Lower leg skin (tissue), 4 donors: ENCODE results near the gene MAEA. TPM values are rescaled to one million over a fixed set of nuclear protein-coding genes. Genes with fewer than 3 reads are reported as not detected.

Source experiments
- DNase-seq, 2 donors: peaks; one replicate each; pipeline ENCODE4 v3.0.0-alpha.2; 2019; ENCODE audit warnings: low spot score in 2 of 2
- H3K4me3 ChIP-seq: fragments of 200-600 bp; sonication (generic); 2 replicates; pipeline ENCODE4 v1.5.1; 2017; ENCODE audit warnings: mild to moderate bottlenecking, low read depth; ENCODE audit not compliant: poor library complexity, severe bottlenecking
- POLR2A ChIP-seq, 2 donors: fragments of 450-650 bp; IDR thresholded peaks; one replicate each; pipeline ENCODE4 v1.6.1; 2016 to 2017; ENCODE audit warnings: antibody characterized with exemption in 2 of 2, mild to moderate bottlenecking in 1 of 2, moderate library complexity in 1 of 2
- WGBS, 2 donors: methylation state at CpG; one replicate each; pipeline ENCODE4 v1.1.5; 2018; 5-methylcytosine and 5-hydroxymethylcytosine counted together
- intact Hi-C: fragments of 100-400 bp; cut with DNase I; formaldehyde crosslinking; loops from one replicate; pipeline ENCODE4 v1.15.0; 2023; ENCODE audit warnings: low total_unique reads
- total RNA-seq, 4 donors: library from RNA; depleted of rRNA; stranded (reverse); fragments of >200 nt; gene quantifications; one replicate each; pipeline ENCODE4 v1.1.0, GENCODE V29; 2016
- TF ChIP-seq, protein P1 (sequence below), 3 donors: fragments of 450-650 bp; IDR thresholded peaks; one replicate each; pipeline ENCODE4 v1.5.1; 2016; ENCODE audit warnings: antibody characterized with exemption in 3 of 3, mild to moderate bottlenecking in 3 of 3, moderate library complexity in 2 of 3

Gene MAEA
- total RNA-seq, 4 donors from 2014 or later, result 79.6 to 124 (median 89.4) TPM

GRCh38 chr4:1340181-1340747 lies 50.6 kb downstream of the MAEA start:
- H3K4me3 ChIP-seq, result no peak overlapping the region
- TF ChIP-seq, protein P1, sequence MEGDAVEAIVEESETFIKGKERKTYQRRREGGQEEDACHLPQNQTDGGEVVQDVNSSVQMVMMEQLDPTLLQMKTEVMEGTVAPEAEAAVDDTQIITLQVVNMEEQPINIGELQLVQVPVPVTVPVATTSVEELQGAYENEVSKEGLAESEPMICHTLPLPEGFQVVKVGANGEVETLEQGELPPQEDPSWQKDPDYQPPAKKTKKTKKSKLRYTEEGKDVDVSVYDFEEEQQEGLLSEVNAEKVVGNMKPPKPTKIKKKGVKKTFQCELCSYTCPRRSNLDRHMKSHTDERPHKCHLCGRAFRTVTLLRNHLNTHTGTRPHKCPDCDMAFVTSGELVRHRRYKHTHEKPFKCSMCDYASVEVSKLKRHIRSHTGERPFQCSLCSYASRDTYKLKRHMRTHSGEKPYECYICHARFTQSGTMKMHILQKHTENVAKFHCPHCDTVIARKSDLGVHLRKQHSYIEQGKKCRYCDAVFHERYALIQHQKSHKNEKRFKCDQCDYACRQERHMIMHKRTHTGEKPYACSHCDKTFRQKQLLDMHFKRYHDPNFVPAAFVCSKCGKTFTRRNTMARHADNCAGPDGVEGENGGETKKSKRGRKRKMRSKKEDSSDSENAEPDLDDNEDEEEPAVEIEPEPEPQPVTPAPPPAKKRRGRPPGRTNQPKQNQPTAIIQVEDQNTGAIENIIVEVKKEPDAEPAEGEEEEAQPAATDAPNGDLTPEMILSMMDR (IDR thresholded peaks at IDR 0.05), result no peak
- TF ChIP-seq POLR2A (IDR thresholded peaks at IDR 0.05), result no peak
- WGBS, 2 donors, result 91 to 96% methylated on average over 24 to 29 of the region's 29 CpGs
- intact Hi-C loops, result no loop called here
- DNase-seq, result no peak

- DNase-seq, result no peak
- no peak for TF ChIP-seq POLR2A (IDR thresholded peaks at IDR 0.05)
- TF ChIP-seq, protein P1 (IDR thresholded peaks at IDR 0.05), result no peak
- WGBS, 2 donors, result 93 to 97% methylated on average over 20 of the region's 20 CpGs
- H3K4me3 ChIP-seq, result no peak overlapping the region
- intact Hi-C loops, result no loop called here
These were observed 51.2 kb downstream of the MAEA start for GRCh38 chr4:1340861-1341260.

DNA sequence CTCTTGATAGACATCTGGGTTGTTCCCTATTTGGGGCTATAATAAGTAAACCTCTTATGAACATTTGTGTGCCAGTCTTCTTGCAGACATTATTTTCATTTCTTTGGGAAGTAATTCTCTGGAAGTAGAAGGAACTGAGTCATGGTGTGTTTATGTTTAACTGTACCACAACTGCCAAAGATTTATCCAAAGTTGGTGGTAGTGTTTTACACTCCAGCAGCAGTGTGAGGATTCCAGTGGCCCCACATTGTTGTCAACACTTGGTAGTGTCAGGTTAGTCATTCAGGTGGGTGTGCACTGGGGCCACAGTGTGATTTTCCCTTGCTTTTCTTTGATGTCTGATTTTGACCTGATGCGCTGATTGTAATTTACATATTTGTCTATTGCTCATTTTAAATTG lies 52.3 kb downstream of the MAEA start:
- DNase-seq, result no peak
- WGBS, 2 donors, result 96 to 97% methylated on average over 1 of the region's 1 CpG
- no peak overlapping the region for H3K4me3 ChIP-seq
- TF ChIP-seq, protein P1 (IDR thresholded peaks at IDR 0.05), result no peak
- TF ChIP-seq POLR2A (IDR thresholded peaks at IDR 0.05), result no peak
- intact Hi-C loops, result no loop called here

GRCh38 chr4:1344696-1345095 lies 55.0 kb downstream of the MAEA start:
- H3K4me3 ChIP-seq, result no peak overlapping the region
- TF ChIP-seq, protein P1 (IDR thresholded peaks at IDR 0.05), result no peak
- TF ChIP-seq POLR2A (IDR thresholded peaks at IDR 0.05), result no peak
- no peak for DNase-seq
- WGBS, 2 donors, result 74 to 76% methylated on average over 12 of the region's 12 CpGs
- intact Hi-C loops, result loop anchor here (5.0 kb wide), 1 partner anchor 97 kb away; the partner anchor contains the start of gene CTBP1

DNA sequence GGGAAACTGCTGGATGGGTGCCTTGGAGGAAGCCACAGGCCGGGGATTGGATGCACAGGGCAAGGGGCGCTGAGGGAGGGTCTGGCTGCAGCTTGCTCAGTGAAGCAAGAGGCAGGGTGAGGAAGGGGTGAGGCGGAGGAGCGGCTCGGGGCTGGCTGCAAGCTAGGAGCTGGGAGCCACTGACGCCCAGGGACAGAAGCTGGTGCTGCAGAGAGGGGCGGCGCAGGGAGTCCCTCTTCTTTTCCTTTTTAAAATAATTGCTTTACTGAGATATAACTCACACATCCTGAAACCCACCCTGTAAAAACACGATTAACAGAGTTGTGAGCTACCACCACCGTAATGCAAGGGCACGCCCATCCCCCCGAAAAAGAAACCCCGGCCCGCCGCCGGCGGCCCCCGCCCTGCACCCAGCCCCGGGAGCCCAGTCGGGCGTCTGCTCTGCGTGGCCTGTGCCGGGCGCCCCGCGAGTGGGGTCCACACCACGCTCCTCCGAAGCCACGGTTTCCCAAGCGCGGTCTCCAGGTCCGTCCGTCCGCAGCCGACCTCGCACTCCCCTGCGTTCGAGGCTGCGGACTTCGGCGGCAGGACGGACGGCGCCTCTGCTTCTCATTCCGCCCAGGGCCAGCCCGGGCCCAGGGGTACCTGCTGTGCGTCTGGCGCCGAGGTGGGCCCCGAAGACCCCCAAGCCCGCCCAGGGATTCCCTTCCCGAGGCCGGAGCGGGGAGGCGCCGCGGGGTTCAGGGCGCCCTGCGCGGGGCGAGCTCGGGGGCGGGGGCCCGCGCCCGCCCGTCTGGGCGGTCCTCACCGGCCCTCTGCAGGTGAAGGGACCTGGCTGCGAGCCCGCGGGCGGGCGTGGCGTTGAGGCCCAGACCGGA lies 56.5 kb downstream of the MAEA start:
- intact Hi-C loops, result loop anchor here (5.0 kb wide), 1 partner anchor 99 kb away; the partner anchor contains the start of gene CTBP1
- peak; percentile 27 to 93 for DNase-seq
- TF ChIP-seq POLR2A (IDR thresholded peaks at IDR 0.05), result no peak
- TF ChIP-seq, protein P1 (IDR thresholded peaks at IDR 0.05), result no peak
- 0 to 1% methylated on average over 23 to 31 of the region's 76 CpGs for WGBS, 2 donors
- H3K4me3 ChIP-seq, result peak overlapping the region; percentile 85
